IMR-90 (cell line): ENCODE measurements around the gene C14orf180. TPM values are rescaled to one million over a fixed set of nuclear protein-coding genes. Genes with fewer than 3 reads are reported as not detected.

Experiments
- ATAC-seq: fragments of 200-7000 bp; cut with Tn5 transposase; 2 replicates; pipeline ENCODE4 v1.9.1; 2020; ENCODE audit warnings: low read depth, mild to moderate bottlenecking, moderate library complexity
- BruUV-seq: library from RNA; stranded (reverse); fragments of 400-500 nt; replicated peaks from 2 replicates; lab custom pipeline; 2021; lab: Mats Ljungman, UMichigan
- CTCF ChIA-PET: fragments of 300-600 bp; formaldehyde crosslinking; extraction: SDS; loops from one replicate; lab custom pipeline; 2021; ENCODE audit warnings: antibody characterized with exemption; lab: Yijun Ruan, JAX
- POLR2A ChIA-PET: fragments of 300-600 bp; sonication (Branson Sonifier 250); formaldehyde crosslinking; loops from one replicate; lab custom pipeline; 2022; ENCODE audit warnings: antibody characterized with exemption; ENCODE audit not compliant: unreplicated experiment; lab: Charles Lee
- DNase-seq: peaks from one replicate; pipeline ENCODE4 v3.0.0; 2013
- H2AFZ ChIP-seq: replicated peaks from 2 replicates; pipeline ENCODE3; 2013; ENCODE audit warnings: low read length, mild to moderate bottlenecking; ENCODE audit not compliant: poor library complexity
- H2AK5ac ChIP-seq: 2 replicates; pipeline ENCODE4 v1.6.1; 2013; ENCODE audit warnings: low read depth, low read length, inconsistent platforms
- H2AK9ac ChIP-seq: replicated peaks from 2 replicates; pipeline ENCODE3; 2013; ENCODE audit warnings: mild to moderate bottlenecking, low read depth, low read length, moderate library complexity; ENCODE audit not compliant: poor library complexity
- H2BK120ac ChIP-seq: 2 replicates; pipeline ENCODE4 v1.6.1; 2013; ENCODE audit warnings: low read depth, low read length, inconsistent platforms
- H2BK15ac ChIP-seq: 3 replicates; pipeline ENCODE4 v1.6.1; 2013; ENCODE audit warnings: low read depth, low read length, inconsistent platforms
- H2BK20ac ChIP-seq: 2 replicates; pipeline ENCODE4 v1.6.1; 2013; ENCODE audit warnings: low read depth, mild to moderate bottlenecking, inconsistent platforms, low read length, moderate library complexity
- H2BK5ac ChIP-seq: 2 replicates; pipeline ENCODE4 v1.6.1; 2013; ENCODE audit warnings: mild to moderate bottlenecking, low read depth, low read length, inconsistent platforms; ENCODE audit not compliant: poor library complexity, severe bottlenecking
- H3K14ac ChIP-seq: replicated peaks from 2 replicates; pipeline ENCODE4 v1.6.1; 2013; ENCODE audit warnings: low read depth, low read length, inconsistent platforms
- H3K18ac ChIP-seq: 2 replicates; pipeline ENCODE4 v1.6.1; 2013; ENCODE audit warnings: low read depth, low read length, control low read depth
- H3K23ac ChIP-seq: 2 replicates; pipeline ENCODE4 v1.6.1; 2013; ENCODE audit warnings: low read depth, low read length, inconsistent platforms
- H3K27ac ChIP-seq: 2 replicates; pipeline ENCODE4 v1.5.1; 2013; ENCODE audit warnings: mild to moderate bottlenecking, control low read depth, low read length; ENCODE audit not compliant: insufficient read depth
- H3K27me3 ChIP-seq: 2 replicates; pipeline ENCODE4 v1.6.1; 2013; ENCODE audit warnings: low read length; ENCODE audit not compliant: control insufficient read depth, insufficient read depth
- H3K36me3 ChIP-seq: 2 replicates; pipeline ENCODE4 v1.6.1; 2013; ENCODE audit warnings: low read length, mixed read lengths; ENCODE audit not compliant: control insufficient read depth, insufficient read depth
- H3K4ac ChIP-seq: 2 replicates; pipeline ENCODE4 v1.6.1; 2013; ENCODE audit warnings: low read depth, low read length, inconsistent platforms
- H3K4me1 ChIP-seq: 2 replicates; pipeline ENCODE4 v1.6.1; 2013; ENCODE audit warnings: low read length, mixed read lengths; ENCODE audit not compliant: control insufficient read depth, insufficient read depth
- H3K4me2 ChIP-seq: 2 replicates; pipeline ENCODE4 v1.6.1; 2013; ENCODE audit warnings: low read depth, mild to moderate bottlenecking, control low read depth, low read length, moderate library complexity
- H3K4me3 ChIP-seq: 2 replicates; pipeline ENCODE4 v1.5.1; 2013; ENCODE audit warnings: low read depth, mild to moderate bottlenecking, control low read depth, low read length, moderate library complexity; ENCODE audit not compliant: insufficient read depth
- H3K56ac ChIP-seq: 2 replicates; pipeline ENCODE4 v1.6.1; 2013; ENCODE audit warnings: low read length, inconsistent platforms; ENCODE audit not compliant: insufficient read depth; ENCODE audit errors: extremely low read depth
- H3K79me1 ChIP-seq, 2 experiments: 2 replicates each; pipeline ENCODE4 v1.6.1; 2013; ENCODE audit warnings: low read length in 2 of 2, inconsistent platforms in 1 of 2, low read depth in 1 of 2
- H3K9ac ChIP-seq: 2 replicates; pipeline ENCODE4 v1.6.1; 2013; ENCODE audit warnings: low read depth, low read length, control low read depth
- H3K9me1 ChIP-seq: 2 replicates; pipeline ENCODE4 v1.6.1; 2013; ENCODE audit warnings: low read length, inconsistent platforms; ENCODE audit not compliant: insufficient read depth
- H3K9me3 ChIP-seq: 2 replicates; pipeline ENCODE4 v1.6.1; 2013; ENCODE audit warnings: low read length; ENCODE audit not compliant: control insufficient read depth, insufficient read depth
- H4K20me1 ChIP-seq: 2 replicates; pipeline ENCODE4 v1.6.1; 2013; ENCODE audit warnings: low read length, inconsistent platforms; ENCODE audit not compliant: insufficient read depth
- H4K5ac ChIP-seq: 2 replicates; pipeline ENCODE4 v1.6.1; 2013; ENCODE audit warnings: mild to moderate bottlenecking, low read depth, low read length, control low read depth
- H4K8ac ChIP-seq, 2 experiments: 2 replicates each; pipeline ENCODE4 v1.6.1; 2013; ENCODE audit warnings: low read depth in 2 of 2, low read length in 2 of 2, control low read depth in 1 of 2, inconsistent platforms in 1 of 2
- H4K91ac ChIP-seq: 2 replicates; pipeline ENCODE4 v1.6.1; 2013; ENCODE audit warnings: low read depth, low read length, inconsistent platforms; ENCODE audit not compliant: insufficient read depth
- MAZ ChIP-seq: IDR thresholded peaks from 2 replicates; pipeline ENCODE4 v1.6.1; 2012; ENCODE audit warnings: low read depth, mild to moderate bottlenecking, low read length, improper control_type of control experiment, moderate library complexity, borderline replicate concordance
- WGBS, 2 experiments: methylation state at CpG; one replicate each; pipeline versions ENCODE4 v1.1.5 to v1.1.7; 2013; ENCODE audit warnings: missing lambda C conversion rate in 2 of 2; ENCODE audit not compliant: insufficient read length in 1 of 2; ENCODE audit errors: extremely low coverage in 2 of 2; 5-methylcytosine and 5-hydroxymethylcytosine counted together
- dilution Hi-C: fragments of 300-500 bp; cut with HindIII; formaldehyde crosslinking; loops from one replicate; pipeline ENCODE4 v1.14.3; 2018; ENCODE audit warnings: low sequenced_read_pairs; ENCODE audit not compliant: unreplicated experiment
- in situ Hi-C: fragments of 300-500 bp; cut with MboI; formaldehyde crosslinking; loops from 3 replicates; pipeline ENCODE4 v1.14.3; 2019; ENCODE audit warnings: low sequenced_read_pairs, inconsistent platforms, mixed read lengths
- intact Hi-C: fragments of 100-400 bp; cut with micrococcal nuclease; formaldehyde crosslinking; loops from 2 replicates; pipeline ENCODE4 v1.10.0; 2022
- polyA plus RNA-seq, 3 experiments: library from polyadenylated mRNA; depleted of rRNA; stranded (reverse); fragments of >200 nt; gene quantifications; 2 replicates each; pipeline ENCODE4 v1.2.3, GENCODE V29; 2012; ENCODE audit warnings: low replicate concordance in 1 of 3
- total RNA-seq: library from RNA; depleted of rRNA; stranded (reverse); fragments of >200 nt; gene quantifications from 2 replicates; pipeline ENCODE4 v1.2.3, GENCODE V29; 2012

The C14orf180 gene
- total and polyA plus RNA-seq, 2 of the 4 experiments (the other 2 are of a cell fraction), result not detected

DNA sequence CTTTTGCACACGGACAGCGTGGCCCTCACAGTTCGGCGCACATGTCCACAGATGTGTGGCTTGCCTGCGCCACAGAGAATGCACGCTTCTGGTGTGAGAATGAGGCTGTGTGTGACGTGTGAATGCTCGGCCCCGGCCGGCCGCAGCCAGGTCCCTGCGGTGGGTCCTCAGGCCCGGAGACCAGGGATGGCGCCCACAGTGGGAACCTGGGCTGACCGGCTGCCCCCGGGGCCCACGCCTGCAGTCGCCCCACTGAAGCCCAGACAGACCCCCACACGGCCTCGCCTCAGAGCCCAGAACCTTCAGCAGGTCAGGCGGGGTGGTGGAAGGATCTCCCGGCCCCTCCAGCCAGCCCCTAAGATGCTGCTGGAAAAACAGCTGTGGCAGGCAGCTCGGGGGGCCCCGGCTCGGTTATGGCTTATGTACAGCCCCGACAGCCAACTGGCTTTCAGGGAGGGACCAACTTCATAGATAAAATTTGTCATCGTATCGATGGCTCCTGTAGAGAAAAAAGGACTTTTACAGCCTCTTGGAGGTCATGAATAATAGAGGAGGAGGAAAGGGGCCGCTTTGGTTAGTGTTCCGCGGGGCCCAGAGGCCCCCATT is 4.5 kb upstream of the C14orf180 start:
- H3K56ac ChIP-seq, result no peak overlapping the region
- POLR2A ChIA-PET, result no interaction called here
- H3K23ac ChIP-seq, result no peak overlapping the region
- CTCF ChIA-PET, result no interaction called here
- dilution Hi-C loops, result no loop called here
- no peaks in the 10 kb centered on the region for H3K36me3 ChIP-seq
- WGBS, 2 experiments, result 52% methylated on average over 13 of the region's 31 CpGs; no CpG with 5 or more reads in 1 of the 2 experiments
- no peak overlapping the region for H2AK9ac ChIP-seq
- H3K27ac ChIP-seq, result no peak overlapping the region
- no peak overlapping the region for H2AK5ac ChIP-seq
- no peak overlapping the region for H2BK20ac ChIP-seq
- H3K4me1 ChIP-seq, result no peaks in the 10 kb centered on the region
- no peak overlapping the region for H2AFZ ChIP-seq
- in situ Hi-C loops, result loop anchor here (25.0 kb wide), 1 partner anchor 488 kb away; the partner anchor contains the start of gene ASPG
- H3K14ac ChIP-seq, result no peak overlapping the region
- no peak overlapping the region for H2BK15ac ChIP-seq
- H4K8ac ChIP-seq, result no peak overlapping the region
- no TSS peak for BruUV-seq
- no peak overlapping the region for H3K9ac ChIP-seq
- no peak overlapping the region for H2BK120ac ChIP-seq
- ATAC-seq, result no peak
- H4K5ac ChIP-seq, result no peak overlapping the region
- TF ChIP-seq MAZ, result no peak
- no peak overlapping the region for H4K91ac ChIP-seq
- no peak for DNase-seq
- intact Hi-C loops, result no loop called here
- H3K9me1 ChIP-seq, result no peaks in the 10 kb centered on the region
- H3K9me3 ChIP-seq, result no peaks in the 10 kb centered on the region
- no peak overlapping the region for H3K4me3 ChIP-seq
- H3K27me3 ChIP-seq, result peaks cover 14% of the 10 kb centered on the region; the same call in 1 of the 2 replicates
- H4K20me1 ChIP-seq, result no peaks in the 10 kb centered on the region
- H3K4me2 ChIP-seq, result no peak overlapping the region
- H3K18ac ChIP-seq, result no peak overlapping the region
- no peak overlapping the region for H2BK5ac ChIP-seq
- no peaks in the 10 kb centered on the region for H3K79me1 ChIP-seq
- no peak overlapping the region for H3K4ac ChIP-seq
